Stromal cell of bone marrow (primary cell): ENCODE results near the gene ATG9B.
"Not testable (repeated sequence)": the region's sequence is repeated elsewhere in the genome, so short reads cannot be mapped to it uniquely, and the experiment has no call there.

Experiments
- DNase-seq: peaks from one replicate; pipeline ENCODE4 v3.0.0-alpha.2; 2012; ENCODE audit warnings: low read depth

The ATG9B gene

GRCh38 chr7:151035026-151035717 is 10.9 kb upstream of the ATG9B start:
- no peak for DNase-seq

- DNase-seq: no peak
Observed at GRCh38 chr7:151034312-151035025, 10.2 kb upstream of the ATG9B start.

GRCh38 chr7:151033864-151034249 is 9.6 kb upstream of the ATG9B start:
- DNase-seq: no peak

GRCh38 chr7:151032936-151033863 is 8.9 kb upstream of the ATG9B start:
- no peak for DNase-seq

- DNase-seq: no peak
Observed at GRCh38 chr7:151031011-151031410, 6.7 kb upstream of the ATG9B start.

GRCh38 chr7:151028948-151029501 is 4.7 kb upstream of the ATG9B start:
- DNase-seq: no peak

GRCh38 chr7:151028131-151028947 is 4.0 kb upstream of the ATG9B start, which contains the start of gene ABCB8:
ABCB8 (plus strand) TSS chr7:151028450; CDS start chr7:151028516, 66 bp downstream.
- DNase-seq: peak; percentile 98

- not testable (repeated sequence) for DNase-seq
Observed at GRCh38 chr7:151027728-151028130, 3.4 kb upstream of the ATG9B start.

GRCh38 chr7:151026771-151027727 is 2.8 kb upstream of the ATG9B start:
- not testable (repeated sequence) for DNase-seq

- DNase-seq: no peak
Observed at GRCh38 chr7:151025924-151026671, 1.8 kb upstream of the ATG9B start.

- DNase-seq: no peak
Observed at GRCh38 chr7:151023232-151023631, 1.1 kb downstream of the ATG9B start.

- no peak for DNase-seq
Observed at GRCh38 chr7:151020231-151020630, 4.1 kb downstream of the ATG9B start.

- no peak for DNase-seq
Observed at GRCh38 chr7:151019130-151019447, 5.2 kb downstream of the ATG9B start.

- no peak for DNase-seq
Observed at GRCh38 chr7:151018421-151019129, 5.7 kb downstream of the ATG9B start.

GRCh38 chr7:151017953-151018420 is 6.3 kb downstream of the ATG9B start:
- no peak for DNase-seq

- no peak for DNase-seq
Observed at GRCh38 chr7:151017370-151017952, 6.8 kb downstream of the ATG9B start.

- no peak for DNase-seq
Observed at GRCh38 chr7:151016942-151017341, 7.4 kb downstream of the ATG9B start.

GRCh38 chr7:151016505-151016904 is 7.8 kb downstream of the ATG9B start:
- DNase-seq: no peak
